NCI-H774 (cell line): Measurements from ENCODE around the gene HTR1D.

Source experiments
- DNase-seq: peaks from one replicate; lab custom pipeline; 2025; lab: John Stamatoyannopoulos, UW

Gene HTR1D

GRCh38 chr1:23184212-23184934 lies 32.9 kb downstream of the HTR1D start:
- no peak for DNase-seq

GRCh38 chr1:23179862-23180261 lies 37.4 kb downstream of the HTR1D start:
- DNase-seq: no peak

- DNase-seq: no peak
These were observed 38.4 kb downstream of the HTR1D start for GRCh38 chr1:23178950-23179349.

GRCh38 chr1:23178414-23178813 lies 38.9 kb downstream of the HTR1D start:
- no peak for DNase-seq

- no peak for DNase-seq
These were observed 39.6 kb downstream of the HTR1D start for GRCh38 chr1:23177438-23178380.

GRCh38 chr1:23177031-23177430 lies 40.3 kb downstream of the HTR1D start:
- no peak for DNase-seq

- no peak for DNase-seq
These were observed 42.7 kb downstream of the HTR1D start for GRCh38 chr1:23174426-23175110.

- no peak for DNase-seq
These were observed 46.0 kb downstream of the HTR1D start for GRCh38 chr1:23171181-23171755.

GRCh38 chr1:23169727-23170335 lies 47.5 kb downstream of the HTR1D start:
- no peak for DNase-seq

- DNase-seq: no peak
These were observed 48.1 kb downstream of the HTR1D start for GRCh38 chr1:23169195-23169575.

GRCh38 chr1:23168445-23169194 lies 48.7 kb downstream of the HTR1D start, which contains the start of gene LUZP1:
LUZP1 (minus strand) TSS chr1:23168856.
- peak; percentile 36 for DNase-seq

- DNase-seq: no peak
These were observed 49.2 kb downstream of the HTR1D start for GRCh38 chr1:23168079-23168444.

GRCh38 chr1:23167353-23168078 lies 49.8 kb downstream of the HTR1D start:
- no peak for DNase-seq

GRCh38 chr1:23166854-23167253 lies 50.4 kb downstream of the HTR1D start:
- no peak for DNase-seq

- DNase-seq: no peak
These were observed 53.9 kb downstream of the HTR1D start for GRCh38 chr1:23163395-23163794.

GRCh38 chr1:23159963-23160877 lies 57.1 kb downstream of the HTR1D start:
- no peak for DNase-seq

GRCh38 chr1:23156940-23157339 lies 60.4 kb downstream of the HTR1D start:
- no peak for DNase-seq

GRCh38 chr1:23152966-23153684 lies 64.2 kb downstream of the HTR1D start:
- no peak for DNase-seq

- no peak for DNase-seq
These were observed 66.6 kb downstream of the HTR1D start for GRCh38 chr1:23150742-23151141.
